Stomach (tissue), 4 donors: Measurements from ENCODE around the gene JAKMIP1.

Experiments
- EP300 ChIP-seq: sonication (generic); formaldehyde crosslinking; IDR thresholded peaks from one replicate; pipeline ENCODE4 v1.6.1; 2017; ENCODE audit warnings: antibody characterized with exemption
- POLR2A ChIP-seq, 4 donors: fragments of 450-650 bp; IDR thresholded peaks; one replicate each; pipeline ENCODE4 v1.6.1; 2016; ENCODE audit warnings: antibody characterized with exemption in 4 of 4, control low read depth in 2 of 4, mild to moderate bottlenecking in 1 of 4, moderate library complexity in 1 of 4
- TF ChIP-seq, protein P1 (sequence below), 7 experiments: fragments of 450-650 bp in 4 of 7; fragments of 200-600 bp in 3 of 7; sonication (generic) in 3 of 7; IDR thresholded peaks; one replicate each; pipeline ENCODE4 v1.5.1; 2016 to 2019; ENCODE audit warnings: antibody characterized with exemption in 7 of 7, control low read depth in 2 of 7, mild to moderate bottlenecking in 1 of 7

GRCh38 chr4:6020613-6021012 lies 179.7 kb downstream of the JAKMIP1 start:
- no peak for TF ChIP-seq POLR2A (IDR thresholded peaks at IDR 0.05)
- TF ChIP-seq, protein P1, sequence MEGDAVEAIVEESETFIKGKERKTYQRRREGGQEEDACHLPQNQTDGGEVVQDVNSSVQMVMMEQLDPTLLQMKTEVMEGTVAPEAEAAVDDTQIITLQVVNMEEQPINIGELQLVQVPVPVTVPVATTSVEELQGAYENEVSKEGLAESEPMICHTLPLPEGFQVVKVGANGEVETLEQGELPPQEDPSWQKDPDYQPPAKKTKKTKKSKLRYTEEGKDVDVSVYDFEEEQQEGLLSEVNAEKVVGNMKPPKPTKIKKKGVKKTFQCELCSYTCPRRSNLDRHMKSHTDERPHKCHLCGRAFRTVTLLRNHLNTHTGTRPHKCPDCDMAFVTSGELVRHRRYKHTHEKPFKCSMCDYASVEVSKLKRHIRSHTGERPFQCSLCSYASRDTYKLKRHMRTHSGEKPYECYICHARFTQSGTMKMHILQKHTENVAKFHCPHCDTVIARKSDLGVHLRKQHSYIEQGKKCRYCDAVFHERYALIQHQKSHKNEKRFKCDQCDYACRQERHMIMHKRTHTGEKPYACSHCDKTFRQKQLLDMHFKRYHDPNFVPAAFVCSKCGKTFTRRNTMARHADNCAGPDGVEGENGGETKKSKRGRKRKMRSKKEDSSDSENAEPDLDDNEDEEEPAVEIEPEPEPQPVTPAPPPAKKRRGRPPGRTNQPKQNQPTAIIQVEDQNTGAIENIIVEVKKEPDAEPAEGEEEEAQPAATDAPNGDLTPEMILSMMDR (IDR thresholded peaks at IDR 0.05), result no peak
- no peak for TF ChIP-seq EP300
